Lower leg skin (tissue), 4 donors: ENCODE measurements around the gene TRIM41. TPM values are rescaled to one million over a fixed set of nuclear protein-coding genes. Genes with fewer than 3 reads are reported as not detected.

Experiments used
- DNase-seq, 2 donors: peaks; one replicate each; pipeline ENCODE4 v3.0.0-alpha.2; 2019; ENCODE audit warnings: low spot score in 2 of 2
- H3K4me3 ChIP-seq: fragments of 200-600 bp; sonication (generic); 2 replicates; pipeline ENCODE4 v1.5.1; 2017; ENCODE audit warnings: mild to moderate bottlenecking, low read depth; ENCODE audit not compliant: poor library complexity, severe bottlenecking
- CTCF ChIP-seq, 3 donors: fragments of 450-650 bp; IDR thresholded peaks; one replicate each; pipeline ENCODE4 v1.5.1; 2016; ENCODE audit warnings: antibody characterized with exemption in 3 of 3, mild to moderate bottlenecking in 3 of 3, moderate library complexity in 2 of 3
- POLR2A ChIP-seq, 2 donors: fragments of 450-650 bp; IDR thresholded peaks; one replicate each; pipeline ENCODE4 v1.6.1; 2016 to 2017; ENCODE audit warnings: antibody characterized with exemption in 2 of 2, mild to moderate bottlenecking in 1 of 2, moderate library complexity in 1 of 2
- WGBS, 2 donors: methylation state at CpG; one replicate each; pipeline ENCODE4 v1.1.5; 2018; 5-methylcytosine and 5-hydroxymethylcytosine counted together
- intact Hi-C: fragments of 100-400 bp; cut with DNase I; formaldehyde crosslinking; loops from one replicate; pipeline ENCODE4 v1.15.0; 2023; ENCODE audit warnings: low total_unique reads
- total RNA-seq, 4 donors: library from RNA; depleted of rRNA; stranded (reverse); fragments of >200 nt; gene quantifications; one replicate each; pipeline ENCODE4 v1.1.0, GENCODE V29; 2016

Gene TRIM41
- total RNA-seq, 4 donors from 2014 or later, result 14.7 to 19.8 (median 18.0) TPM

- no peak for DNase-seq
- intact Hi-C loops, result no loop called here
- 32 to 43% methylated on average over 11 of the region's 11 CpGs for WGBS, 2 donors
- no peak overlapping the region for H3K4me3 ChIP-seq
- no peak for TF ChIP-seq POLR2A (IDR thresholded peaks at IDR 0.05)
- no peak for TF ChIP-seq CTCF (IDR thresholded peaks at IDR 0.05)
Measured at GRCh38 chr5:181203093-181203711, 19.9 kb upstream of the TRIM41 start.

GRCh38 chr5:181203777-181204112 is 19.3 kb upstream of the TRIM41 start:
- TF ChIP-seq POLR2A (IDR thresholded peaks at IDR 0.05), result no peak
- no peak for TF ChIP-seq CTCF (IDR thresholded peaks at IDR 0.05)
- intact Hi-C loops, result no loop called here
- no peak for DNase-seq
- WGBS, 2 donors, result 6 to 10% methylated on average over 16 to 17 of the region's 17 CpGs
- peak overlapping the region; percentile 35 for H3K4me3 ChIP-seq

- peak in 1 of 2 donors; percentile 90 for DNase-seq
- peak overlapping the region; percentile 35 for H3K4me3 ChIP-seq
- intact Hi-C loops, result no loop called here
- TF ChIP-seq CTCF (IDR thresholded peaks at IDR 0.05) (no peak), POLR2A (IDR thresholded peaks at IDR 0.05) (no peak)
- 0 to 1% methylated on average over 24 to 50 of the region's 67 CpGs for WGBS, 2 donors
Measured at GRCh38 chr5:181204113-181204825, 18.8 kb upstream of the TRIM41 start.

- DNase-seq, result peak in 1 of 2 donors; percentile 94
Measured at GRCh38 chr5:181204826-181205760, 18.0 kb upstream of the TRIM41 start, which contains the start of gene TRIM7. Gene TRIM7, minus strand, starts transcription at chr5:181205196. Its CDS starts 86 bp downstream, at chr5:181205110.

More at GRCh38 chr5:181204826-181205760, 18.0 kb upstream of the TRIM41 start, which contains the start of gene TRIM7:
- H3K4me3 ChIP-seq, result peak within 1 kb of the TSS; percentile 35
- TF ChIP-seq POLR2A (IDR thresholded peaks at IDR 0.05), result no peak
- TF ChIP-seq CTCF (IDR thresholded peaks at IDR 0.05), result no peak
- WGBS, 2 donors, result 2 to 3% methylated on average over 27 to 45 of the region's 94 CpGs
- intact Hi-C loops, result no loop called here
